Esophagus mucosa (tissue), 1 donor: ENCODE results near the gene FLOT1. TPM values are rescaled to one million over a fixed set of nuclear protein-coding genes. Genes with fewer than 3 reads are reported as not detected.

ENCODE experiments used
- ATAC-seq: fragments of 200-7000 bp; cut with Tn5 transposase; one replicate; pipeline ENCODE4 v1.9.1; 2020
- total RNA-seq: library from RNA; stranded (reverse); gene quantifications from one replicate; pipeline ENCODE4 v1.2.4, GENCODE V29; 2023
- donor health status: DM: yes; HTN: yes; CAD: no.

The FLOT1 gene
- 75.0 TPM for total RNA-seq

DNA sequence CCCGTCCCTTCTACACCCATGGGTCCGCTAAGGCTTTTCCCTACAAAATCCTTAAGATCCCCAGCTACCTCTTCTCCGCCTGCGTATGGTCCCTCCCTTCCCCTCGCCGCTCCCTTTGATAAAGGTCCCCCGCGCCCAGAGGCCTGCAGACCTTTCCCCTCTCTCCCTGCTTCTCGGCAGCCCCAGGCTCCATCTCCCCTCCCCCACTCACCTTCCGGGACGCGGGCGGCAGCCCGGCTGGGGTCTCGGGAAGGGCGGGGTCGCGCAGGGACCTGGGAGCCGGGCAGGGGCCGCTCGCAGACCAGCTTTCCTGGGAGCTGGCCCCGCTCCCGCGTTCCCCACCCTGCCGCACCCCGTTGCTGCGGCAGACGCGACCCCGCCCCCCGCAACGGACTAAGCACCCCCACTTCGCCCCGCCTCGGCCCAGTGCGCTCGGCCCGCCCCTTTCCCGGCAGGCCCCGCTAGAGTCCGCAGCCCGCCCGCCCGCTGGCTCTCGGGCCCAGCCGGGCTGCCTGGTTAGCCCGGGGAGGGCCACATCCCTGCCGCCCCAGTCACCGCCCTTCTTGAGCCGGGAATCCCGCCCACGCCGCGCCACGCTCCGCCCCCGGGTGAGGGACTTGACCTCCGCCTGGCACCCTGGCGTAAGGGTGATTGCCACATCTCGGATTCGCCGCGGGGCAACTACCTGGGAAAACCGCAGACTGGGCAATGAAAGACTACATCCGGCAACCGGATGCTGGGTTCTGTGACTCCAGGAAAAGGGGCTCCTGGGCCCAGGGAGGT, at the start of gene FLOT1:
TSS of gene FLOT1 (minus strand) at position 372 of the 783 bp plus-strand sequence. CDS start 498 bp downstream, outside the sequence.
- ATAC-seq: peak; percentile 82

- peak; percentile 27 for ATAC-seq
Observed at GRCh38 chr6:30790724-30791383, 48.4 kb upstream of the FLOT1 start.

DNA sequence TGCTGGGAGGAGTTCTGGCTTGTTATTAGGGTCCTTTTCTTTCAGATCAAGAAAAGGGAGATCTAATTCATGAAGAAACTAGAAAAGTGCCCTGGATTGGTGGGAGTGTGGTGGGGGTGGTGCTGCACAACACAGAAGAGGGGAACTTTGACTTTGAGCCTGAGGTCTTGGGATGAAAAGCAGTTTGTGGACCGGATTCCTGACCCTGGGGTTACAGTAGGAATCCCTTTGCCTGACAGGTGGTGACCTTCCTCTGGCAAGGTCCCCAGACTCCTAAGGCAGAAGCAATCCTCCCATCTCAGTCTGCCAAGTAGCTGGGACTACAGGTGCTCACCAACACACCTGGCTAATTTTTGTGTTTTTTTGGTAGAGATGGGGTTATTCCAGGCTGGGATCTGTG, 47.1 kb upstream of the FLOT1 start:
- no peak for ATAC-seq

- no peak for ATAC-seq
Observed at GRCh38 chr6:30787954-30788353, 45.5 kb upstream of the FLOT1 start.

GRCh38 chr6:30782425-30783014, 40.0 kb upstream of the FLOT1 start:
- no peak for ATAC-seq

DNA sequence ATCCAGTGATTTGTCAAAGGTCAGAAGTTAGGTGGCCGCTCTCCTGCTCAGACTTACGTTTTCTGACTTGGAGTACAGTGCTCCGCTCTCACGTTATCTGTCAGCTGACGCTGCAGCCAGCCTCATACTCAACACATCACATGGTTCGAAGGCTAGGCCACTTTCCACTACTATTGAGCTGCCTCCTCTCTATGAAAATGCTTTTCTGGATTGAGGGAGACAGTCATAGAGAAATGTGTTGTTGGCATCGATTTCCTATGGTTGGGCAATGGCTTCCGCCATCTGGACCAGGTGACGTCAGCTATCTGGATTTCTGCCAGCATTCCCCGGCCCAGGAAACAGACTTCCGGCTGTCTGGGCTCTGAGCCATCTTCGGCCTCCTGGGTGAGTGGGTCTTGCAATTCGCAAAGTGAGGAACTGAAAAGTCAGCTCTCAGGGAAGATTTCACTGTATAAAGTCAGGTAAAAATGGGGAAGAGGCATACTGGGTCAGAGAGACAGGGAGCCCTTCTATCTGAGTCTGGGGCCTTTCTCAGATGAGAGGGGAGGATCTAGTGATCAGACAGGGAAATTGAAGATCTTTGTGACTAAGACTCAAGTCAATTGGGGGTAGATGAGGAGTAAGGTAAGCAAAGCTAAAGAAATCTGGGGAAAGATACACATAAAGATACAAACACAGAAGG, 39.4 kb upstream of the FLOT1 start:
- ATAC-seq: peak; percentile 78

DNA sequence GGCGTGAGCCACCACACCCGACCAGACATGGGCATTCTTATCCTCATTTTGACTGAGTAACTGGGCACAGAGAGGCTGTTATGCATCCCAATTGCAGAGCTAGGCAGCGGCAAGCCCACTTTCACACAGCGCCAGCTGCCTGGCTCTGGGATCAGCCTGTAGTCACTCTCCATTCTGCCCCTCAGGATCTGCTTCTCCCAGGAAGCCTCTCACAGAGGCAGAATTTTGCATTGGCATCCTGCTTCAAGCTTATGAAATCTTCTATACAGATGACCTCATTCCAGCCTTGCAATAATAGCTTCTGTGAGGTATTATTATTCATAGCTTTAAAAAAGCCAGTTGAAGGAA, 38.9 kb upstream of the FLOT1 start:
- peak; percentile 4 for ATAC-seq

DNA sequence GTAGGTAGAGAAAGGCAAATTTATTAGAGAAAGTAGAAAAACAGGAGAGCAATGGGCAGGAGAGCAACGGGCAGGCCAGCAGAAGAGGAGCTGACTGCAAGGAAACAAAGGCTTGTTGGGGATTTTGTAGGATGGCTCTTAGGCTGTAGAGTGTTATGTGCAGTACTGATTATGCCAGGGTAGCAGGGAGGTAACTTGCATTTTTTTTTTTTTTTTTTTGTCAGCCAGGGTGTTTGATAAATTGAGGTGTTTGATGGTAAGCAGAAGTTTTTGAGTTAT, 38.1 kb upstream of the FLOT1 start:
- ATAC-seq: no peak

DNA sequence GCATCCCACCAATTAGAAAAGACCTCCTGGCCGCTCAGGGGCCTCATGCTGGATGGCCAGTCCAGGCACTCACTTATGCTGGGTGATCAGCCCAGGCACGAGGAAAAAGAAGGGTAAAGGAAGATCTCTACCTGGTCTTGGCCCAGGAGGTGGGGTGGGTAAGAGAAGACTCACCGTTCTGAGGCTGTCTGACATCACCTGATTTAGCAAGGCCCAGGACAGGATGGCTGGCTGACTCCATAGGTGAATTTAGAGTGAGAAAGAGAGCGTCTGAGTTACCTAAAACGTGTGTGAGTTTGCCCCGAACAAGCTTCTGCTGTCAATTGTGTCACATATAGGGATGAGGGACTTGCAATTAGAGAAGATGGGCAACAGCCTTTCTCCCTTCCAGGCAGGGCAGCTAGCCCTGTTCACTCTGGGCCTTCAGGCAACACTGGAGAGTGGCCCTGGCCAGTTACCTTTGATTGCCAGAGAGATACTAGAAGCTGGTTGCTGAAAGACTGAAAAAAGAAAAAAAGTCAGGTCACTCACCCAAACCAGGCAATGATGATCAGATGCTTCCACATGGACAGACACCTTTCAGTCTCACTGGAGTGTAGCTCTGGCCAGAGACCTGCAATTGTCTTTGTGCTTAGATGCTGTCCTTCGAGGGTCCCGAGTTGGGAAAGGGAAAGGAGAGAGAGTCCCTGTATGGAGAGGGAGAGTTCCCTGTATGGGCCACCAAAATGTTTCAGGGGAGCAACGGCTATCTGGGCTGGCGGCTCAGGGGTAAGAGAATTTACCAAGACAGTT, 37.6 kb upstream of the FLOT1 start:
- no peak for ATAC-seq

DNA sequence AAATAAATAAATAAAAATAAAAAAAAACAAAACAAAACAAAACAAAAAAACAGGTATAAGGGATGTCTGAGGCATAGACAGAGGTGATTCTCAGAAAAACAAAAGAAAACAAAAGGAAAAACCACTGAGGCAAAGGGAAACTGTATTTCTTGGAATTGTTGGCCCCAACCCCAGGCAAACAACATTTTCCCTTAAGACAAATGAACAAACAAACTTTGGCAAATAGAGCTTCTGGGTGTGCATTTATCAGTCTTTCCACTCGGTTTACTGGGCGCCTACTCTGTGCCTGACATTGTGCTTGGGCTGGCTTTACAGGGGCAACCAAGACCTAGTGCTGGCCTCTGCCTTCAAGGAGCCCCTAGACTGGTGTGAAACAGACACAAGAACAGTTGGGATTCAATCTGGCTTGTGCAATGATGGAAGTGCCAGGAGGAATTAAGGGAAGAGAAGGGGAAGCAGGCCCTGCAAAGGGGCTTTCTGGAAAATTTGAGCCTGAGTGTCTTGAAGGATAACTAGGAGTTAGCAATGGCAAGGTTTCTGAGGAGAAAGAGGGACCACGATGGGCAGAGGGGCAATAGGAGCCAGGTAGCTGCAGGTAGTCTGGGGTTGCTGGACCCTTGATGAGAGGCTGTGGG, 35.6 kb upstream of the FLOT1 start:
- ATAC-seq: no peak

DNA sequence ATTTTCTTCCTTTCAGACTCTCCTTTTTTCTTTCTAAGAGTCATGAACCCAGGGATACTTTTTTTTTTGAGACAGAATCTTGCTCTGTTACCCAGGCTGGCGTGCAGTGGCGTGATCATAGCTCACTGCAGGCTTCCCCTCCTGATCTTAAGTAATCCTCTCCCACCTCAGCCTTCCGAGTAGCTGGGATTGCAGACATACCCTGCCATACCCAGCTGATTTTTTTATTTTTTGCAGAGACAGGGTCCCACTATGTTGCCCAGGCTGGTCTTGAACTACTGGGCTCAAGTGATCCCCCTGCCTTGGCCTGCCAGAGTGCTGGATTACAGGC, 34.6 kb upstream of the FLOT1 start:
- ATAC-seq: no peak

DNA sequence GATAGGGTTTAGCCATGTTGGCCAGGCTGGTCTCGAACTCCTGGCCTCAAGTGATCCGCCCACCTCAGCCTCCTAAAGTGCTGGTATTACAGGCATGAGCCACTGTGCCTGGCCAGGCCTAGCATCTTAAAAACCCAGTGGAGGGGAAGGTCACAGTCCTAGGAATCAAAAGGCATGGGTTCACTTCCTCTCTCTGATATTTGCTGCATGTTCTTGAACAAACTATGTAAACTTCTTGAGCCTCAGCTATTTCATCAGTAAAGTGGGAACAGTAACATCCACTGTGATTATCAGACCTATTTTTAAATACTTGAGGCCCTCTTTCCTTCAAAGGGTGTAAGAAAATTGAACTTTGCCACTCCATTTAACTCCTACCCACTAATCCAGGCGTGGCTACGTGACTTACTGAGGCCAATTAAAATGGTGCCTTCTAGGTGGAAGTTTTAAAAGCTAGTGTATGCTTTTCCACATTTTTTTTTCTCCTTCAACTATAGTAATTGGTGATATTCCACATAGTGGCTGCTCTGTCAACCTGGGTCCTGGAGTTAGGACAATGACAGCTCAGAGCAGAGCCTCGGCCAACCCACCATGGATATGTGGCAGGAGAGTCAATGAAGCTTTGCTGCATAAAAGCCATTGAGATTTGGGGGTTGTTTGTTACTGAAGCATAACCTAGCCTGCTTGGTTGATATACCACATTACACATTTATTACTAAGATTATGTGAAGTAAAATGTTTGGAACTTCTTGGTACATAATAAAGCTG, 34.1 kb upstream of the FLOT1 start:
- no peak for ATAC-seq

- peak; percentile 33 for ATAC-seq
Observed at GRCh38 chr6:30775104-30775503, 32.6 kb upstream of the FLOT1 start.

DNA sequence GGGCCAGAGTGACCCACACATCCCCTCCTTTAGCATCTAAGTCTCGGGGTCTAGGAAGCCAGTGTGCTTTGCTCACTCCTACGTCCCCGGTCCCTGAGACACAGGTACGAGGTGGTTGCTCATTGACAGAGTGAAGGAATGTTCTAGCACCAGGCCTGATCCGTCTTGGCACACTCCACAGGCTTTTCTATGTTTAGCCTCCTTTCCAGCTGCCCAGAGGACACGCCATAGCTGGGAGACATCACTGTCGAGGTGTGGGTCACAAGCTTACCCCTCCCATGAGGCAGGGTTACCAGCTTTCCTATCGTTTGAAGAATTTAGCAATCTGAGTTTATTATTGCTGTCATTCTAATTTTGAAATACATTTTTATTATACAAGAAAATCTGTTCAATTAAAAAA, 32.2 kb upstream of the FLOT1 start:
- ATAC-seq: no peak

GRCh38 chr6:30770592-30770991, 28.1 kb upstream of the FLOT1 start:
- ATAC-seq: no peak

DNA sequence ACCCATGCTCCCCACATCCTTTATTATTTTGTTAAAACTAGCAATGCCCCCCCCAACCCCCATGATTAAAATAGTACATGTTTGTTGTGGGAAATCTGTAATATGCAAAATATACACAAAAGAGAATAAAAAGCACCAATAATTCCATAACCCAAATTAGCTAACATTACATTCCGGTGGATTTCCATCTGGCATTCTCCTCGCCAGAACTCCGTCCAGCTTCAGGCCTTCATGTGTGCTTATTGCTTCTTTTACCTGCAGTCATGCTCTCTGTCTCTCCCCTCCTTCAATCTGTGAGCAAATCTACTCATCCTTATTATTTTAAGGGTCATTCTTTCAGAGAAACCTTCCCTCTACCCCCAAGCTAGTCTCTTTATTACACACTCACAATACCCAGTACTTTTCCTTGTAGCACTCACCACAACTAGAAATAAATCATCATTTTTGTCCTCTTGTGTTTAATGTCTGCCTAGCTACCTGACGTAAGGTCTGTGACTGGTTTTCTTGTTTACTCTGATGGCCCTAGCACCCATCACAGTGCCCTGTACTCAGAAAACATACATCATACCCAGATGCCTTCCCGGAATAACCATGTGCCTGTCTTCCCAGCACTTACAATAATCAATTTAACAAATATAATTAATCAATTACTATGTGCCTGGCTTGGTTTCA, 27.5 kb upstream of the FLOT1 start:
- no peak for ATAC-seq

- ATAC-seq: peak; percentile 97
Observed at GRCh38 chr6:30769088-30769852, 26.8 kb upstream of the FLOT1 start.

DNA sequence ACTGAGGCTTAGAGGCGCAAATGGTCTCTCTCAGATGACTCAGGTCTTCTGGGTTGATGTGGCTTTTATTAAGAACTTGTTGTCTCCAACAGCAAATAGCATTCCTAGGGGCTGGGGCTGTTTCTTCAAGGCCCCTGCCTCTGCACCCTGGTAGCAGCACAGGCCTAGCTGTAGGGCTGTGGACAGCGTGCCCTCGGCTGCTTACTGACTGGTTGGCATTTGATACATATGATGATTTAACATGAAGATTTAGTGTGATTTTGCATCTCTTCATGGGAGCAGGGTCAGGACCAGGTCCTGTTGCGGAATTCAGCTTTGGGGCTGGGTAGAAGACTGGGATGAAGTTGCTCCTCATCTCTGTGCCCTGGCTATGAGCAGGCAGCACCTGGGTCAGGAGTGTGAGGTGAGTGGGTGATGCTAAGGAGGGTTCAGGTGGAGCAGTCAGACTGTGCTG, 26.2 kb upstream of the FLOT1 start:
- peak; percentile 28 for ATAC-seq

DNA sequence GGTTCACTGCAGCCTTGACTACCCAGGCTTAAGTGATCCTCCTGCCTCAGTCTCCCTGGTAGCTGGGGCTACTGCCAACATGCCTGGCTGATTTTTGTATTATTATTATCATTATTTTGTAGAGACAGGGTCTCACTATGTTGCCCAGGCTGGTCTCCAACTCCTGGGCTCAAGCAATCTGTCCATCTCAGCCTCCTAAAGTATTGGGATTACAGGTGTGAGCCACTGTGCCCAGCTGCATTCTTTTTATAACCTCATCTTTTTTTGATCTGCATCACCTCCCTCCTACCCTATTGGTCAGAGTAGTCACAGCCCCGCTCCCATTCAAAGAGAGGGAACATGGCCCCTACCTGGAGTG, 25.4 kb upstream of the FLOT1 start:
- no peak for ATAC-seq
